HepG2 (cell line): ENCODE measurements around the gene KIF19. TPM values are rescaled to one million over a fixed set of nuclear protein-coding genes. Genes with fewer than 3 reads are reported as not detected.

Experiments
- ATAC-seq: fragments of 200-7000 bp; cut with Tn5 transposase; 3 replicates; pipeline ENCODE4 v1.9.1; 2020; ENCODE audit warnings: mild to moderate bottlenecking, moderate library complexity
- BruUV-seq: library from RNA; stranded (reverse); fragments of 400-500 nt; replicated peaks from 2 replicates; lab custom pipeline; 2021; lab: Mats Ljungman, UMichigan
- CTCF ChIA-PET: fragments of 300-600 bp; formaldehyde crosslinking; extraction: SDS; loops from one replicate; lab custom pipeline; 2021; ENCODE audit warnings: low total read pairs, inconsistent platforms, low intra/inter-chr PET ratio; lab: Yijun Ruan, JAX
- POLR2A ChIA-PET: fragments of 350-600 bp; sonication (Branson Sonifier 250); formaldehyde crosslinking; loops from one replicate; lab custom pipeline; 2020; ENCODE audit warnings: antibody characterized with exemption, inconsistent platforms; lab: Yijun Ruan, JAX
- DNase-seq: peaks from one replicate; pipeline ENCODE4 v3.0.0-alpha.2; 2015; ENCODE audit warnings: low spot score
- FAIRE-seq: peaks from 3 replicates; lab custom pipeline; 2011; peaks lifted over from hg19 to GRCh38; lab: Jason Lieb, UNC
- H2AFZ ChIP-seq: one replicate; pipeline ENCODE4 v1.6.1; 2011; ENCODE audit warnings: low read length, inconsistent platforms
- H3K27ac ChIP-seq: fragments of 300-600 bp; 3 replicates; pipeline ENCODE4 v1.8.0; 2011; ENCODE audit warnings: mixed run types, mild to moderate bottlenecking, mixed read lengths, low read length, inconsistent platforms; ENCODE audit not compliant: insufficient read depth; ENCODE audit errors: extremely low read length
- H3K27me3 ChIP-seq, 2 experiments: fragments of 200-600 bp in 1 of 2; 2 replicates in 1 of 2; 3 replicates in 1 of 2; pipeline versions ENCODE4 v1.6.0 to v1.8.0; 2011; ENCODE audit warnings: low read length in 2 of 2, mild to moderate bottlenecking in 2 of 2, moderate library complexity in 2 of 2, inconsistent platforms in 1 of 2; ENCODE audit not compliant: insufficient read depth in 2 of 2, control insufficient read depth in 1 of 2
- H3K36me3 ChIP-seq, 2 experiments: fragments of 200-600 bp in 1 of 2; replicated peaks in 1 of 2; 2 replicates in 1 of 2; 3 replicates in 1 of 2; pipeline versions ENCODE4 v1.5.1 to v1.8.0; 2011; ENCODE audit warnings: low read length in 2 of 2, inconsistent platforms in 1 of 2; ENCODE audit not compliant: insufficient read depth in 2 of 2, control insufficient read depth in 1 of 2
- H3K4me1 ChIP-seq: 2 replicates; pipeline ENCODE4 v1.5.1; 2012; ENCODE audit warnings: low read length, inconsistent platforms; ENCODE audit not compliant: insufficient read depth
- H3K4me2 ChIP-seq: 2 replicates; pipeline ENCODE4 v1.6.0; 2011; ENCODE audit warnings: low read depth, low read length, inconsistent platforms
- H3K4me3 ChIP-seq, 3 experiments: fragments of 200-600 bp in 1 of 3; sonication (generic), shearing (Covaris generic) in 1 of 3; replicated peaks in 1 of 3; 2 replicates each; pipeline ENCODE4 v1.5.1; 2011 to 2016; ENCODE audit warnings: low read length in 3 of 3, inconsistent platforms in 2 of 3, low read depth in 2 of 3, mild to moderate bottlenecking in 2 of 3, control low read depth in 1 of 3, mixed read lengths in 1 of 3; ENCODE audit not compliant: insufficient read depth in 1 of 3
- H3K79me2 ChIP-seq: one replicate; pipeline ENCODE4 v1.6.1; 2011; ENCODE audit warnings: low read length, inconsistent platforms; ENCODE audit not compliant: insufficient read depth
- H3K9ac ChIP-seq: 2 replicates; pipeline ENCODE4 v1.6.0; 2011; ENCODE audit warnings: mild to moderate bottlenecking, low read depth, low read length, inconsistent platforms; ENCODE audit not compliant: insufficient read depth
- H3K9me3 ChIP-seq: 2 replicates; pipeline ENCODE4 v1.5.1; 2012; ENCODE audit warnings: mild to moderate bottlenecking, low read length
- H4K20me1 ChIP-seq: 2 replicates; pipeline ENCODE4 v1.6.0; 2011; ENCODE audit warnings: inconsistent platforms, mild to moderate bottlenecking, low read length, moderate library complexity; ENCODE audit not compliant: insufficient read depth
- FOXK2 ChIP-seq: fragments of 450-650 bp; IDR thresholded peaks from 2 replicates; pipeline ENCODE4 v1.6.1; 2016
- MLXIP ChIP-seq: sonication (generic); formaldehyde crosslinking; IDR thresholded peaks from 2 replicates; pipeline ENCODE4 v1.9.0; 2021; ENCODE audit warnings: missing genetic modification reagents, borderline replicate concordance
- NFIC ChIP-seq: IDR thresholded peaks from 2 replicates; pipeline ENCODE4 v1.6.1; 2012; ENCODE audit warnings: mild to moderate bottlenecking, low read length, inconsistent platforms
- PHF8 ChIP-seq: sonication (generic); formaldehyde crosslinking; IDR thresholded peaks from 2 replicates; pipeline ENCODE4 v1.5.0; 2020; ENCODE audit warnings: missing genetic modification reagents
- THYN1 ChIP-seq: sonication (generic); formaldehyde crosslinking; IDR thresholded peaks from 2 replicates; pipeline ENCODE4 v1.8.1; 2023; ENCODE audit warnings: low read depth, mild to moderate bottlenecking, moderate library complexity, missing genetic modification reagents, borderline replicate concordance
- ZEB1 ChIP-seq: IDR thresholded peaks from 2 replicates; pipeline ENCODE4 v1.6.1; 2012; ENCODE audit warnings: mild to moderate bottlenecking, low read depth, inconsistent platforms; ENCODE audit not compliant: insufficient replicate concordance
- ZNF263 ChIP-seq: sonication (generic); formaldehyde crosslinking; IDR thresholded peaks from 2 replicates; pipeline ENCODE4 v1.4.0; 2020; ENCODE audit warnings: missing genetic modification reagents
- ZNF441 ChIP-seq: sonication (generic); formaldehyde crosslinking; IDR thresholded peaks from 2 replicates; pipeline ENCODE4 v1.7.0; 2021; ENCODE audit warnings: missing genetic modification reagents, borderline replicate concordance
- ZNF556 ChIP-seq: sonication (generic); formaldehyde crosslinking; IDR thresholded peaks from 2 replicates; pipeline ENCODE4 v1.4.0; 2020; ENCODE audit warnings: mild to moderate bottlenecking, missing genetic modification reagents, borderline replicate concordance
- ZNF878 ChIP-seq: sonication (generic); formaldehyde crosslinking; IDR thresholded peaks from 2 replicates; pipeline ENCODE4 v1.8.1; 2023; ENCODE audit warnings: mild to moderate bottlenecking, missing genetic modification reagents, moderate library complexity
- ZSCAN21 ChIP-seq: sonication (generic); formaldehyde crosslinking; IDR thresholded peaks from 2 replicates; pipeline ENCODE4 v1.8.0; 2022; ENCODE audit warnings: mild to moderate bottlenecking, missing genetic modification reagents, moderate library complexity, borderline replicate concordance
- WGBS: methylation state at CpG from one replicate; pipeline ENCODE4 v1.1.6; 2017; ENCODE audit warnings: low lambda C conversion rate; 5-methylcytosine and 5-hydroxymethylcytosine counted together
- in situ Hi-C: cut with HindIII; loops from 2 replicates; pipeline ENCODE4 v1.10.0; 2017; ENCODE audit warnings: low pct_unique_long_range_greater_than_20kb; ENCODE audit not compliant: extremely low pct_ligation_motif_present
- intact Hi-C: fragments of 100-400 bp; cut with micrococcal nuclease; formaldehyde crosslinking; loops from one replicate; pipeline ENCODE4 v1.10.0; 2022; ENCODE audit not compliant: unreplicated experiment
- polyA plus RNA-seq, 8 experiments: library from polyadenylated mRNA; depleted of rRNA in 3 of 8; stranded (reverse) in 7 of 8; unstranded in 1 of 8; fragments of >200 nt; fragmentation: Illumina TruSeq in 4 of 8; extraction: Trizol in 4 of 8; gene quantifications; 2 replicates each; pipeline versions ENCODE4 v1.2.1 to v1.2.3, GENCODE V29; 2011 to 2016; ENCODE audit warnings: low read depth in 4 of 8, missing spikeins in 1 of 8, mixed read lengths in 1 of 8; ENCODE audit not compliant: insufficient read depth in 1 of 8
- total RNA-seq, 5 experiments: library from RNA; depleted of rRNA; stranded (reverse); fragments of >200 nt; fragmentation: Illumina TruSeq; extraction: Trizol; gene quantifications; 2 replicates each; pipeline ENCODE4 v1.2.3, GENCODE V29; 2016; ENCODE audit warnings: low read depth in 1 of 5

Gene KIF19
- total and polyA plus RNA-seq, 2 of the 13 experiments (the other 11 are each of a cell fraction or from before 2014, with no cell fraction given) = not detected

- intact Hi-C loops = no loop called here
- ChIA-PET CTCF (no interaction called here), POLR2A (no interaction called here)
- Histone ChIP-seq H3K27me3 (peaks cover 11 to 60% of the 10 kb centered on the region in 2 experiments), H3K9me3 (no peaks in the 10 kb centered on the region), H3K9ac (no peak overlapping the region), H3K79me2 (no peaks in the 10 kb centered on the region), H3K4me3 (no peak overlapping the region), H3K36me3 (no peaks in the 10 kb centered on the region), H4K20me1 (no peaks in the 10 kb centered on the region; the same call in 1 of the 2 replicates), H3K4me2 (no peak overlapping the region), H2AFZ (no peak overlapping the region), H3K4me1 (peaks cover 4% of the 10 kb centered on the region), H3K27ac (no peak overlapping the region)
- peak; percentile 68; the same call in 1 of the 2 replicates for TF ChIP-seq ZNF263 (CRISPR knock-in tag)
- no peak for TF ChIP-seq ZEB1
- BruUV-seq = no TSS peak
- WGBS = 12% methylated on average over 9 of the region's 13 CpGs
- no peak for FAIRE-seq
- in situ Hi-C loops = no loop called here
- no peak for ATAC-seq
- DNase-seq = no peak
Measured at GRCh38 chr17:74345433-74346241, 19.6 kb downstream of the KIF19 start.

GRCh38 chr17:74347646-74348045, 21.6 kb downstream of the KIF19 start:
- WGBS = 38% methylated on average over 10 of the region's 14 CpGs
- intact Hi-C loops = no loop called here
- Histone ChIP-seq H3K4me3 (no peak overlapping the region), H3K4me2 (no peak overlapping the region), H3K27me3 (peaks cover 17 to 76% of the 10 kb centered on the region in 2 experiments), H3K36me3 (no peaks in the 10 kb centered on the region), H3K79me2 (no peaks in the 10 kb centered on the region), H3K9ac (no peak overlapping the region), H2AFZ (no peak overlapping the region), H4K20me1 (no peaks in the 10 kb centered on the region; the same call in 1 of the 2 replicates), H3K27ac (no peak overlapping the region), H3K4me1 (no peaks in the 10 kb centered on the region), H3K9me3 (no peaks in the 10 kb centered on the region)
- POLR2A ChIA-PET = no interaction called here
- DNase-seq = no peak
- ATAC-seq = no peak
- in situ Hi-C loops = no loop called here
- no peak for FAIRE-seq
- no TSS peak for BruUV-seq
- CTCF ChIA-PET = no interaction called here
- TF ChIP-seq THYN1 (CRISPR knock-in tag) = no peak
- TF ChIP-seq PHF8 (CRISPR knock-in tag) = no peak
- no peak for TF ChIP-seq MLXIP (CRISPR knock-in tag)
- no peak for TF ChIP-seq ZNF441 (CRISPR knock-in tag)
- no peak for TF ChIP-seq ZSCAN21
- TF ChIP-seq ZNF878 = no peak
- no peak for TF ChIP-seq ZNF556 (CRISPR knock-in tag)
- TF ChIP-seq FOXK2 = no peak
- TF ChIP-seq NFIC = no peak
